ENCODE results near the gene ETS1. TPM values are rescaled to one million over a fixed set of nuclear protein-coding genes. Genes with fewer than 3 reads are reported as not detected.
"Not testable (repeated sequence)": the region's sequence is repeated elsewhere in the genome, so short reads cannot be mapped to it uniquely, and the experiment has no call there.

The ETS1 gene
- total RNA-seq, 1 experiment from 2014 or later, result 1.1 TPM

GRCh38 chr11:128450882-128451651 is 136.3 kb downstream of the ETS1 start:
- no peak for TF ChIP-seq CTCF (IDR thresholded peaks at IDR 0.05; ENCODE audit: insufficient read depth in 1 of 2, low read depth in 1 of 2, low read length in 1 of 2, severe bottlenecking in 1 of 2, unreplicated experiment in 1 of 2)
- peaks cover 14% of the 10 kb centered on the region for H3K4me1 Mint-ChIP-seq (ENCODE audit: low read depth, unreplicated experiment)
- no peak overlapping the region for H3K27ac Mint-ChIP-seq (ENCODE audit: unreplicated experiment)
- Histone ChIP-seq H3K27me3 (replicated peaks; ENCODE audit: control insufficient read depth, insufficient read depth, low read length) (no peaks in the 10 kb centered on the region), H3K4me1 (peaks cover 19% of the 10 kb centered on the region), H3K36me3 (ENCODE audit: control insufficient read depth, insufficient read depth, low read length) (no peaks in the 10 kb centered on the region), H3K4me3 (ENCODE audit: low read depth, low read length) (no peak overlapping the region), H3K9me3 (no peaks in the 10 kb centered on the region; the same call in 1 of the 2 replicates)
- intact Hi-C loops (cut with micrococcal nuclease; ENCODE audit: unreplicated experiment), result no loop called here
- no TSS peak for BruUV-seq (replicated peaks)
- no peak overlapping the region for H3K4me3 Mint-ChIP-seq (ENCODE audit: unreplicated experiment)
- no peak for DNase-seq
- H3K36me3 Mint-ChIP-seq (ENCODE audit: insufficient read depth, unreplicated experiment), result no peaks in the 10 kb centered on the region
- H3K27me3 Mint-ChIP-seq (ENCODE audit: insufficient read depth, unreplicated experiment), result no peaks in the 10 kb centered on the region
- CTCF ChIA-PET, result no interaction called here
- no peaks in the 10 kb centered on the region for H3K9me3 Mint-ChIP-seq (ENCODE audit: unreplicated experiment)
- POLR2A ChIA-PET, result no interaction called here

DNA sequence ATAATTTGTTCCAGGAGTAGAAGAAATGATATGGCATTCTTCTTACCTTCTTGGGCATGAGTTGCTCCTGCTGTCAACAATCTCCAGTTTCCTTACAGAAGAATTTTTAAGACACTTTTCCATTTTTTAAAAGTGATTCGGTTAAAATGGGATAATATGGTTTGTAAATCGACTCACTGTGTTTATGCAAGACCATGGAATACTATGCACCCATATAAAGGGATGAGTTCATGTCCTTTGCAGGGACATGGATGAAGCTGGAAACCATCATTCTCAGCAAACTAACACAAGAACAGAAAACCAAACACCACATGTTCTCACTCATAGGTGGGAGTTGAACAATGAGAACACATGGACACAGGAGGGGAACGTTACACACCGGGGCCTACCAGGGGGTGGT is 136.9 kb downstream of the ETS1 start:
- H3K9me3 Mint-ChIP-seq (ENCODE audit: unreplicated experiment); H3K27me3 Mint-ChIP-seq (ENCODE audit: insufficient read depth, unreplicated experiment); H3K27ac Mint-ChIP-seq (ENCODE audit: unreplicated experiment); H3K36me3 ChIP-seq (ENCODE audit: control insufficient read depth, insufficient read depth, low read length); H3K4me3 Mint-ChIP-seq (ENCODE audit: unreplicated experiment); intact Hi-C loops (cut with micrococcal nuclease; ENCODE audit: unreplicated experiment); H3K9me3 ChIP-seq; POLR2A ChIA-PET; H3K27me3 ChIP-seq (replicated peaks; ENCODE audit: control insufficient read depth, insufficient read depth, low read length); H3K4me3 ChIP-seq (ENCODE audit: low read depth, low read length); BruUV-seq (replicated peaks); CTCF ChIA-PET; DNase-seq; H3K36me3 Mint-ChIP-seq (ENCODE audit: insufficient read depth, unreplicated experiment): not testable (repeated sequence)
- peaks cover 14% of the 10 kb centered on the region for H3K4me1 Mint-ChIP-seq (ENCODE audit: low read depth, unreplicated experiment)
- H3K4me1 ChIP-seq, result peaks cover 19% of the 10 kb centered on the region

DNA sequence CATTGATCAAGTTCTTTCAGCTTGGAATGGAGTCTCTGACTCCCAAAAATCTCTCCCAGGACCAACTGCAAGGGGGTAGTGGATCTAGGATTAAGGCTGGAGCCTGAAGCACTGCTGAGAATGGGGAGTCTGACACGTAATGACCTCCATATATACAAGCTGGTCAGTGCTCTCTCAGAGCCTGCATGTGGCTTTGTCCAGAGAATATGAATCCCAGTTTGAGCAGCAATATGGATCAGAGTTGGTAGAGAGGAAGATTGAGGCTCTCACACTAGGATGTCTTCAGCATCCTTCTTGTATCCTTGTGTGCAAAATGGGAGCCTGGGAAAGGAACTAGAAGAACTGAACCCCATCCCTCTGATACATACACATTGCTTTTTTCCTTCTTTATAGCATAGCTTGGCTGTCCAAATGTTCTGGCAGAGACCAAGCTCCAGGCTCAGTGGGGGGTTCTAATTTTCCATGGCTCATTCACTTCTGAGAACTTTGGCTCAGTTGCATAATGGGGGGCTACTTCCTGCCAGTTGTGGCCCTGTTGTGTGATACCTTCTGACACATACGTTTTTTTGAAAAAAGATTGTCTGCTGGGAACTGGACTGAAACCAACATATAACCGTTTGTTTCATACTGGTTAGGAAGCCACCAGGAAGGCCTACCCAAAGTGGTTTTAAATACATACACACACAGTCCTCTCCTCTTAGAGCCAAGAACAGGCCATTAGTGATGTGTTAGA is 138.2 kb downstream of the ETS1 start:
- BruUV-seq (replicated peaks), result no TSS peak
- Histone ChIP-seq H3K36me3 (ENCODE audit: control insufficient read depth, insufficient read depth, low read length) (no peaks in the 10 kb centered on the region), H3K4me1 (peaks cover 19% of the 10 kb centered on the region), H3K9me3 (no peaks in the 10 kb centered on the region; the same call in 1 of the 2 replicates), H3K27me3 (replicated peaks; ENCODE audit: control insufficient read depth, insufficient read depth, low read length) (no peaks in the 10 kb centered on the region), H3K4me3 (ENCODE audit: low read depth, low read length) (no peak overlapping the region)
- POLR2A ChIA-PET, result no interaction called here
- no peak for DNase-seq
- TF ChIP-seq CTCF (IDR thresholded peaks at IDR 0.05; ENCODE audit: insufficient read depth in 1 of 2, low read depth in 1 of 2, low read length in 1 of 2, severe bottlenecking in 1 of 2, unreplicated experiment in 1 of 2), result no peak
- Mint-ChIP-seq H3K4me1 (ENCODE audit: low read depth, unreplicated experiment) (peaks cover 14% of the 10 kb centered on the region), H3K36me3 (ENCODE audit: insufficient read depth, unreplicated experiment) (no peaks in the 10 kb centered on the region), H3K4me3 (ENCODE audit: unreplicated experiment) (no peak overlapping the region), H3K27ac (ENCODE audit: unreplicated experiment) (peak overlapping the region; percentile 84), H3K9me3 (ENCODE audit: unreplicated experiment) (no peaks in the 10 kb centered on the region), H3K27me3 (ENCODE audit: insufficient read depth, unreplicated experiment) (no peaks in the 10 kb centered on the region)
- CTCF ChIA-PET, result interaction anchor here (0.6 to 1.7 kb wide), 4 partner anchors 60 to 292 kb away, joined by 3 to 10 read pairs (median 5); no protein-coding TSS in a partner anchor
- intact Hi-C loops (cut with micrococcal nuclease; ENCODE audit: unreplicated experiment), result loop anchor here (1.0 to 5.0 kb wide), 7 partner anchors 14 to 292 kb away; no protein-coding TSS in a partner anchor

Measured in Caco-2 (cell line).